M059J (cell line): ENCODE data around the gene FGFR2. TPM values are rescaled to one million over a fixed set of nuclear protein-coding genes. Genes with fewer than 3 reads are reported as not detected.

Experiments used
- DNase-seq: peaks from one replicate; pipeline ENCODE4 v3.0.0-alpha.2; 2012; ENCODE audit warnings: low read depth
- total RNA-seq: library from RNA; depleted of rRNA; stranded (reverse); fragments of >200 nt; shearing (Covaris generic); gene quantifications from 2 replicates; pipeline ENCODE4 v1.2.3, GENCODE V29; 2014

The FGFR2 gene
- total RNA-seq, 1 experiment from 2014 or later, result 6.8 TPM

DNA sequence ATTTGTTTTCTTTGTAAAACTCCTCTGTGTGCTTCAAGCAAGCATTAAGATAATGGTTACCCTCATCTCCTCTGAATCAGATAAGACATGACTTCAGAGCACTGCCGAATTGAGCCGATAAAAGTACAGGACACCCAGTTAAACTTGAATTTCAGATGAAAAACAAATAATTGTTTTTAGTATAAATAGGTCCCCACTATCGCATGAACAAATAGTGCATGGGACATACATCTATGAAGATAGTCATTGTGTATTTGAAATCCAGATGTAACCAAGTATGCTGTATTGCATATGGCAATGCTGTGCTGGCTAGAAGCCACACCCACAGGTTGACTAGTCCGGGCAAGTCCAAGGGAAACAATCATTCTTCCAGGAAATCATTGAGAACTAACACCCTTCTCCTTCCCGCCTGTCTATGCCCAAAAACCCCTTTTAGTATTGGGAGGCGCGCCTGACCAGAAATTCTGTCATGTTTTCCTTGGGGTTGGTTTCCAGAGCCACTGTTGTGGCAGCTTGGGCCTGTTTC is 12.6 kb upstream of the FGFR2 start:
- DNase-seq, result no peak

DNA sequence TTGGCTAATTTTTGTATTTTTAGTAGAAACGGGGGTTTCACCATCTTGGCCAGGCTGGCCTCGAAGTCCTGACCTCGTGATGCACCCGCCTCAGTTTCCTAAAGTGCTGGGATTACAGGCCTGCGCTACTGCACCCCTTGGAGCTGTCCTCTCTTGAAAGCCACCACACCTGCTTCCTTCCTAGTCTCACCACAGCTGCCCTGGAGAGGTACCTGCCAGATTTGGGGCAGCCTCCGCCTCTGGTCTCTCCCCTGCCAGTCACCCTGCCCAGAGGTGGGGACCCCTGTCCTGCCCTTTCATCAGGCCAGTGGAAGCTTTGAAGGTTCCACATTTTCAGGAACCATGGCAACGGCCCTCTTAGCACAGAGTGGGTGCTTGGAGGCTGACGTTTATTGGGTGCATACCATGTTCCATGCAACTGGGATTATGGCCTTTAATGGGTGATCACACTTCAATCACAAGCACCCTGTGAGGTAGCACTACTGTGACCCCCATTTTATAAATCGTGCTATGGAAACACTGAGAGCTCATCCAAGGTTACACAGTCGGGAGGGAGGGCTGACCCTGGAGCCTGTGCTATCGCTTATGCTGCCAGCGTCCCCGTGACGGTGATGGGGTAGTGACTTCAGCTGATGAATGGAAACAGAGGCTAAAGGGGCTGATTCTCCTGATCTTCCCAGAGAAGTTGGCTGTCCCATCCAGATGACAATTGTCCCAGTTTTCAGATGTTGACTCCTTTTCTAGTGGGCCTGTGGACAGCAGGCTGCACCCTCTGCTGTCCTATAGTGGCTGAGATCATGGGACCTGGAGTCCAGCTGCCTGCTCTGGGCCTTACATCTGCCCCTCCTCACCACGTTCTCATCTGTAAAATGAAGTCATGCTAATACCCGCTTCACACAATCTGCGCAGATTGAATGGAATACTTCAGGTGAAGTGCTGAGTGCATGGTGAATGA is 11.5 kb upstream of the FGFR2 start:
- DNase-seq, result no peak

DNA sequence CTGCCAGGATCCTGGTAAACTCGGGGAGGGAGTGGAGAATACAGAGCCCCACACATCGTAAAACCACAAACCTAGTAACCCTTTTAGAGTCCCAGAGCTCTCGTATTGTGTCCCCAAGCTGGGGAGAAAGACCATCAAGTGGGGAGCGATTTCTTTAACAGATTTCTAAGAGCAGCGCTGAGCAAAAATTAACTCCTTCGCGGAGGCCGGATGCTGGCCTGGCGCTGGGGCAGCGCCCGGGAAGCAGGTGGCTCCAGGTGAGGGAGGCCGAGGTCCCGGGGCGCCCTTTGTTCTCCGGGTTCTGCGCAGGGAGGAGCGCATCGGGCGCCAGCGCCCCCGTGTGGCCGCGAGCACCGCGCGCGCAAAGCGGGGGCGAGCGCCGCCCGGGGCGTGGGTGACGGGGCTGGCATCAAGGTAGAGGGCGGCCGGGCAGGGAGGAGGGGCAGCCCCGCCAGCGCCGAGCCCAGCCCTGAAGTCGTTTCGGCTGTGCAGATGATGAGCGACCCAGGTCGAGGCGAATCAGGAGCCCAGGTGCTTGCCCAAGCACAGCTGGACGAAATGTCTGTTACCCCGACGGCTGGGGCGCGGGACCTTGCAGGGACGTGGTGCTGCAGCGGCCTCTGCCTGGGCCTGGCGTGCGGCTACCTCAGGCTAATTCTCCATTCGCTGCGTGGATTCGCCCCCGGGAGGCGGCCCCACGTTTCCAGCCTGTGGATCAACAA is 10.4 kb upstream of the FGFR2 start:
- DNase-seq, result no peak

DNA sequence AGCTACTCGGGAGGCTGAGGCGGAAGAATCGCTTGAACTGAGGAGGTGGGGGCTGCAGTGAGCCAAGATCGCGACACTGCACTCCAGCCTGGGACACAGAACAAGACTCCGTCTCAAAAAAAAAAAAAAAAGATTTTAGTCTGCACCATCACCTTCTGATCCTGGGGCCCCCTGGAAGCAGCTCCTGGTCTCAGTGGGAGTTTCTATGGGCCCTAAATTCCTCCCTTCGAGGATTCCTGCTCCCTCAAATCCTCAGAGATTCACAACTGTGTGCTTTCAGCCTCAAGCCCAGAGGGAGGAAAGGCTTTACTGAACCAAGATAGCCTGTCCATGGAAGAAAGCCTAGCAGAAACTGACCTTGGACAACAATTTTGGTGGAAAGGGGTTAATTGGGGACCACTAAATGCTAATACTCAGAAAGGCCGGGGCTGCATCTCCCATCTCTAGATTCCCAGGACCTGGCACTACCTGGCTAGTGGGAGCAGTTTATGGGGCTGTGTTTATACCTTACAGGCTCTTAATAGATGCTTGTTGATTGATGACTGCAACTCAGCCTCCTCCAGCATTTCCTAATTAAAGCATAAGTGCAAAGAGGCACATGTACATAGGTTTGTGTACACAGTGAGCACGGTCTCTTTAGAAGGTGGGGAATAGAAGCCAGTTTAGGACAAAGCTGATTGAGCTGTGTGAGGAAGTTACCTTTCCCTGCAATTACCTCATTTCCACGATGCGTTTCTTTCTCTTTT is 9.2 kb upstream of the FGFR2 start:
- DNase-seq, result no peak

DNA sequence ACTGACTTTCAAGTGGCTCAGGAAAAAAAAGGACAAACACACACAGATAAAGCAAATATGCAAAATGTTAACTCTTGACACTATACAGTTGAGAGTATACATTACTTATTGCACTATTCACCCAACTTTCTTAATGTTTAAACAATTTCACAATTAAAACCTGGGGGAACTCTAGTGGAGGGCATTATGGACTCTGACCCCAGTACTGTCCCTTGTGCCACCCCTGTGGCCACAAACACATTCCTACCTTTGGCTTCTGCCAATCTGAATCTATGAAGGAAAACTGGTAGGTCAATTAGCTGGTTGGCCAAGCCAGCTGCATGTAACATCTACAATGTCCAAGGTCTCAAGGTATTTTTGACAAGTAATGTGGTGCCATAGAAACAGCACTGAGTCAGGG is 7.5 kb upstream of the FGFR2 start:
- no peak for DNase-seq

DNA sequence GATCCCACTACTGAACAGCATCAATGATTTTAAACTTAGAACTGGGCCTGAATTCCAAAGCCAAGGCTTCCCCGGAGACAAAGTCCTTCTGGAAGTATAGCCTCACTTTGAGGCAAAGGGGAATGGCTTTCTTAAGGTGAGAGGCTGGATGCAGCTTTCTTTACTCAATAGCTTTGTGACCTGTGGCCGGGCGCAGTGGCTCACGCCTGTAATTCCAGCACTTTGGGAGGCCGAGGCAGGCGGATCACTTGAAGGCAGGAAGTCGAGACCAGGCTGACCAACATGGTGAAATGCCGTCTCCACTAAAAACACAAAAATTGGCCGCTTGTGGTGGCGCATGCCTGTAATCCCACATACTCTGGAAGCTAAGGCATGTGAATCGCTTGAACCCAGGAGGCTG is 3.2 kb upstream of the FGFR2 start:
- DNase-seq, result no peak

DNA sequence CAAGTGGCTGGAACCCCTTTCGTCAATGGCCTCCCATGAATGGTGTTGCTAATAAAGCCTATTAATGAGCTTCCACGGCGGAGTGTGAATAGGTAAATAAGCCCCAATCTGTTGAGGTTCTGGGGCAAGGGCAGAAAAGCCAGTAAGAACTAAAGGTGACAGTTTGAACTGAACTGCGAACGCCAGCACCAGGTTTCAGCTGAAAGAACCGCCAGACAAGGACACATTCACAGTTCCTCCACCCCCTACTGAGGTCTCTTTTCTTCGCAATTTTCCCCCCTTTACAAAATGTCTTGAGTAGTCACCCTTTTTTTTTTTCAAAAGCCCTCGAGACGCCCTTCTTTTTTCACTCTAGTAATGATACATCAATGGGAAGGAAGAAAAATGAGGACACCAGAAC is 2.4 kb upstream of the FGFR2 start:
- DNase-seq, result no peak

DNA sequence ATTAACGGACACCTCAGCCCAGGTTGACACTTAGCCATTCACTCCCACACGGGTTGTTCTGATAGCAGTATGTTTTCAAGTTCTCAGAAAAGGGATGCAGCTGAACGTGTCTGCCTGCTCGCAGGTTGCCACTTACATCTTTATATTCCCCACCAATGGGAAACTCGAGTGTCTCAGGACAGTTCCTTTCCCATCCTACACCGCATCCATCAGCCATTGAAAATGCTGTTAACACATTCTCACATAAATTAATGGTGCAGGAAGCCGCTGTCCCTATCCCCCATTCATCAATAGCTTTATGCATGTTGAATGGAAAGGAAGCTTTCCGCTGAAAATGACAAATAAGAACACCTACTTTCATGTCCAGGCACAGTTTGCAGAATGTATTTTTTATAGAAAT is 1.7 kb upstream of the FGFR2 start:
- DNase-seq, result no peak

DNA sequence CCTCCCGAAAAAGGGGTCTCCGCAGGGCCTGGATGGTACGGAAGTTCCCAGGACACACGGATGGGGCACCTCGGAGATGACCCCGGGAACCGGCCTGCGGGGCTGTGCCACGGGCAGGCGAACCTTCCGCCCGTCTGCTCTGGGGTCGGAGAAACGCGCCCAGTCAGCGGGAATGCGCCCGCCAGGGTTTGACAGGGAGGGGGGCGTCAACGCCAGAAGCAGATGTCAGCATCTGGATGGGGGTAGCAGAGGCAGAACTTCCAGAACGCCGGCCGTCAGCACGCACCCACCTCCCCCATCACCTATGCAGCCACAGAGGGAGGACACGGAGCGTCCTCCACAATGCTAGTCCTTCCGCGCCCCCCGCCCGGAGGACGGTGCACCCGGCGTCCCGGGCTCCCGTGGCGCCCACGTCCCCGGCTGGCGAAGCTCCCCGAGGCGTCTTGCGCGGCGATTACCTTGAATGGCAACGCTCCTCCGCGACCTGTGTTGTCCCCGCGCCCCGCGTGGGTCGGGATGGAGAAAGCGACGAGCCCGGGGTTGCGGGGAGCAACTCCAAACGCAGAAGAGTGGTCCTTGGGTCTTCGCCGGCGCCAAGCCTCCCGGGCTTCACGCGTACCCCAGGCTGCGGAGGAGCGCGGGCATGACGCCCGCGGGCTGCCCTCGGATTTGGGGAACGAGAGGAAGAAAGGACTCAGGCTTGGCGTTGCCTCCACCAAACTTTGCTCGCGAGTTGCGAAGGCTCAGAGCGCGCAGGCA is 561 bp downstream of the FGFR2 start:
- DNase-seq, result no peak

DNA sequence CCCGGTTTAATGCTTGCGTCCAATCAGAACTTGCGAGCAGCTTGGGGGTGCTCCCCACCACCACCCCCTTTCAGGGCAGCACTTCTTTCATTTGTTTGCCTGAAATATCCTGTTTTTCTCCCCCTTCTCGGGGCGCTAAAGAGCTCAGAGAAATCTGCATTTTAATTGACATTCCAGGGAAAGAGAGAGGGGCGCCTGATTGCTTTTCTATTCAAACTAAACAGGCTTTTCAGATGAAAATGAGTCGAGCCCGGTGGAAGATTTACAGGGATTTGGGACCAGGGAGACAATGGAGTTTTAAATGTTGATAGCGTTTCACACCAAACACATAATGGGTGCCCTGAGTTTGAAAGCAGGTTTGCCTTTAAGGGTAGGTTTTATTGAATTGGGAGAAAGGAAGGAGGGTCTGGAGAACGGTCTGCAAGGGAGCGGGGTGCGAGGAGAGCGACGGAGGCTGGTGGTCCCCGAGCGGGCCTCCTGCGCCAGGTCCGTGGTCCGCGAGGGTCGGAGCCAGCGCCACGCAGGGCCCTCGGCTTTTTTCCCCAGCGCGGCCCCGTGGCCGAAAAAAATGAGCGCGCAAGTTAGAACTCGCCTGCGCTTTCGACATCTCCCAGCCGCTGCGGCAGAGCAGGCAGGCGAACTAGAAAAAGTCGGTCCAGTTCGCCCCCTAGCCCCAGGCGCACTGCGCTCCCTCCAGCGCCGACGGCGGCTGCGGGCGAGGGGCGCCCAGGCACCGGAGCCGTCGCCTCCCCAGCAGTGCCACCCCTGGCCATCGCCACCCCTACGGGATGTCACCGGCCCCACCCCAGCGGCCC is 1.3 kb downstream of the FGFR2 start:
- peak; percentile 38 for DNase-seq

DNA sequence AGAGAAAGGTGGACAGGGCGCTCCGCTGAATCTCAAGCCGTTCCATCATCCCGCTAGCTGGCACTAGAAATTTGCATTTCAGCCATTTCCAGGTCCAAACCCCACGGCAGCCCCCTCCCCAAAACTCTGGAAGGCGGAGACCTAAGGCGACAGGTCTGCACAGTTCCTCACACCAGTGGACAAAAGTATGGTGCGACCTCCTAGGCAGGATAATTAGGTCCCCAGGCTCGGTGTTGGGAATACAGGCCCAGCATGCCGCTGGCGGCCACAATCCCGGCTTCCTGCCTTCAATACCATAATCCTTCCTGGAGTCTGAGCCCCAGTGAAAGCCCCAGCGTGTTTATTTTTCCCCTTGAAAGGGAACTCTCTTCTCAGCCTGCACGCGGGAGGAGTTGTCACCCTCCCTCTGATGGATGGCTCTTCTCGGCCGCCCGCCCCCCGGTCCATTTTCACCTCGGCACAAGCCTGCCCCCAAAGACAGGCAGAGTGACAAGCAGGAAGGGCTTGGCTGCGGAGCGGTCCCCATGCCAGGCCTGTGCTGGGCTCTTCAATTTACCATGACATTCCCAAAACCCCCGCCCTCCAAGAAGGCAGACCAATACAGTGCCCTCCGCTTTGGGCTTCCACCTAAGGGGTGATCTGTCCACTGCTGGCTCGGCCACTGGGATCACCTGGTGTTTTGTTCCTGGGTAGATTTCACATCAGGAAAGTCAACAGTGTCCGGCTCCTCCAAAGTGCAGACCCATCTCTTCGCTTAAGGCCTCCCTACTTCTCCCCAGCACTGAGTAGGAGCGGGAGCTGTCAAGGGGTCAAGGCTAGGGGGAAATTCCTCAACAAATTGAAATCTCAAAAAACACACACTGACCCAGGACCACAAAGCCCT is 2.2 kb downstream of the FGFR2 start:
- DNase-seq, result no peak

DNA sequence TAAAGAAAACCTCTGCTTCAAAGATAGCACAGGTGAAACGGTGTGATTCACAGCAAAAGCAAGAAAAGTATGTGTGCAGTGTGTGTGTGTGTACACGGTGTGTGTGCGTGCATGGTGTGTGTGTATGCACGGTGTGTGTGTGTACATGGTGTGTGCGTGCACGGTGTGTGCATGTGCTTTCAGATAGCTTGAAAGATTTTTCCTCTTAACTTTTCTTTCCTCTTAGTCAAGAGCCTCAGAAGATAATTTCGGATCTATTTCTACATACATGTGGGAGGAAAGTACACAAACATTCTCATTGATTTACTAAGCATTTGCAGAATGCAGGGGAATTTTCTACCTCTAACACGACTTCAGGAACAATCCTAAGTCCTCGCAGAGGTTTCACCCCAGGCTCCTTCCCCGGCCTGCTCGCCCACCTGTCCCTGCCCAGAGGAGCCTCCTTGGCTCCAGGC is 2.9 kb downstream of the FGFR2 start:
- DNase-seq, result no peak

DNA sequence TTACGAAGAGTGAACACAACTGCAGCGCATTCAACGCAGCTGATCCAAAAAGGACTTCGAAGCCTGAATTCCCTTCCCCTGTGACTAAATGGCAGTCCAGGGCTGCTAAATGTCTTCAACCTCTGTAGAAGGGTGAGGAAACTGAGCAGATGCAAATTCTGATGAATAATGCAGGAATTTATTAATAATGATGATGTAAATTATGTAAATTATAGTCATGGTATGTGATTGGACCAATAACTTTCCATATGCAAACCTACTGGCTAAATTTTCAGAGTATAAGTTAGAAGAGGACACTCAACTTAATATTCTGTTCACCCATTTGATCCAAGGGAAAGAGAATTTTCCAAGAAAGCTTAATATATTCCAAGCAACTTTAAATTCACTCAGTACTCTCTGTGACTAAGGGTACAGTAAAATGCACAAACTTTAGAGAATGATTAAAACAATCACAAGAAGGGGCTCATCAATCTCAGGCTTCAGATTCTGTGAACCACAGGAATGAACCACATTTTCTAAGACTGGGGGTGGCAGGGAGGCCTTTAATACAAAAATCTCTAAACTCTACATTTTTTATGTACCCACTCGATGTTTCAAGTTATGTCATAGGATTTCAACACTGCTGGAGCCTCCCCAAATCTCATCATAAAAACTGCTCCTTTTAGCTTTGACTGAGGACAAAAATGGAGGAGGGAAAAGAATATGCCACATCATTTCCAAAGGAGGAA is 3.5 kb downstream of the FGFR2 start:
- DNase-seq, result peak; percentile 24

DNA sequence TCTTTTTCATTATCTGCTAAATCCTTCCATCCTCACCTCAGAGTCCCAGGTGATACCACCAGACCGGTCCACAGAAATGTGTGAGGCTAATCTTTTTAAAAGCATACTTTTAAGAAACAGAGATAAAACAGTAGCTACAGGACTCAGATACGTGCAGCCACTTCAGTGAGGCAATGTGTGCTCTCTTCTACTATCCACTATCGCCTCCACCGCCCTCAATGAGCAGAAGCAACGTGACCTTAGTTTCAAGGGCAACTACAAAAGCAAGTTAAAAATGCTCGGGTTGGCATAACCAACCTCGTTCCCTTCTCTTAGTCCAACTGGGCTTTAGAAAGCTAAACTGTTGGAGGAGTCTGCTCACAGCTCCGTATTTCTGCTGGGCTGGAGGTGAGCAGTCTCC is 4.2 kb downstream of the FGFR2 start:
- no peak for DNase-seq

DNA sequence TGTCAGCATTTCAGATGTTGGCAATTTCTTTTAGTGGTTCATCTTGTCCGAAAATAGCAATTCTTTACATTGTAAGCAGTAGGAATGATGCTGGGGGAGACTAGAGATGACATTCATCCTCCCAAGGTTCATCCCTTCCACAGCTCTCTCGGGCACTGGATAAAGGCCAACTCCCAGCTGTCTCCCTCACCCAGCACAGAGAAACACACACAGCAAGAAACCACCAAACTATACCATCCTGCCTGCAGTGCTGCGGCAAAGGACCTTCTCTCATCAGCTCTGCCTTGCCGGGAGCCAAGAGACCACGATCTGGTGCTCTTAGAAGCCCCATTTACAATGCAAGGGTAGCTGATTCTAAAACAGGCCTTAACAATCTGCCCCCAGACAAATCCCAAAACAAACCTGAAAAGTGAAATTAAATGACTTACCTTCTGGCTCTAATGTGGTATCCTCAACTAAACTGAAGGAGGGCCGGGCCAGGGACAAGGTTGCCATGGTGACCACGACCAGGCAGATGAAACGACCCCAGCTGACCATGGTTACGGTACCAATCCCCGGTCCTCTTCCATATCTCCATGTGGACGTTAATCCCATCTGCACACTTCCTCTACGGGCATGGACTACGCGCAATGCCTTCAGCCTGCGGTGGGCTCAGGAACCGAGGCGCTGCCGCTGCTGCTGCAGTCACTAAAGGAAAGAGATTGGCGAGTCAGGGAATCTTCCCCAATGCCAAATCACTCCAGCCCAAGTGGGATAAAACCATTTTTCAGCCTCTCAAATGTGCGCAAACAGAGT is 4.8 kb downstream of the FGFR2 start:
- no peak for DNase-seq

DNA sequence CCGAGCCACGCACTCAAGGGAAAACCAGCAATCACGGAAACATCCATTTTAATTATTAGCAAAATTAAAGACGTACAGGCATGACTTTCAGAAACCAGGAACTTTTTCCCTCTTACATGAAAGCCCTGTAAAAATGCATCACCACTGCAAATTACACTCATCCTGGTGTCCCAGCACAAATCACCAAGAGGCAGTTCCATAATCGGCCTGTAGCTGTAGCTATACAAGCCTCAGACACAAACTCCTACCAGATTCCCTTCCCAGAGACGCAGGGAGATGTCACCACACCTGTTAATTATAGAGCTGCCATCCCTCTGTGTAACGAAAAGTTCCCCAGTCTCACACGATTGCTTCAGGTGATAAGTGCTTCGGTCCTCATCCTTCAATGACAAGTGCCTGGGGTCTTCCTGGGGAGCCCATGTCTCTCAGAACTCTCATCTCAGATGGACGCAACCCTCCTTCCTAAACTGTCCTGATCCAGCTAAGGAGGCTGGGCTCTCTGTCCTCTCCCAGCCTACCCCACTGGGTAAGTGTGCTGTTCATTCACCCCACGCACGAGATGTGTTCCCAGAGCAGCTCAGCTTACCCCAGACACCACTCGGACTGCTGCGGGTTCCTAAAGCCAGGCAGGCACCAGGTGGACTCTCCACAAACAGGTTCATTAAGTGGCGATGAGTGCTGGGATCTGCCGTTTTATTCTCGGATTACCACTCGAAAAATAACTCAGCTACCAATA is 5.9 kb downstream of the FGFR2 start:
- no peak for DNase-seq

DNA sequence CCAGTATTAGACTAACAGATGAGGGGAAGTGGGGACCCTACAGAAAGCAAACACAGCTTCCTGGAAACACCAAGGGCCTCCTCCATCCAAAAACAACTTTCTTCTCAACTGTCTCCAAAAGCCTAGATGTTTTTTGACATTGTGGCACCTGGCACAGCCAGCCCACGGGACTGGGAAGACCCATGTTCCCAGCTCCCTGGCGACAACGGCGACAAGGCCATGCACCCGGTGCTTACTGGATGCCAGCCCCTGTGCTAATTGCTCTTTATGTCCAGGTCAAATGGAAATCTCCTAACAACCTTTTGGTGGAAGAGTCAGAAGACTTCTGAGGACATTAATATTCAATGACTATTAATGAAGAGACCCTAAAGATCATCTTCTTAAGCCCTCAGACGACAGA is 7.1 kb downstream of the FGFR2 start:
- DNase-seq, result no peak
